Ectodermal cell (in vitro differentiated cells): ENCODE measurements around the gene GAPT.

Experiments
- H3K27ac ChIP-seq: 2 replicates; pipeline ENCODE4 v1.7.0; 2013; ENCODE audit warnings: mild to moderate bottlenecking, low read depth, low read length; ENCODE audit not compliant: insufficient read depth, poor library complexity, severe bottlenecking
- H3K27me3 ChIP-seq: 2 replicates; pipeline ENCODE4 v1.7.0; 2013; ENCODE audit warnings: mild to moderate bottlenecking, low read length; ENCODE audit not compliant: insufficient read depth, control insufficient read depth, poor library complexity, severe bottlenecking
- H3K36me3 ChIP-seq: one replicate; pipeline ENCODE4 v1.7.0; 2013; ENCODE audit warnings: low read length; ENCODE audit not compliant: control insufficient read depth, insufficient read depth
- H3K4me1 ChIP-seq: one replicate; pipeline ENCODE4 v1.7.0; 2013; ENCODE audit warnings: low read length; ENCODE audit not compliant: control insufficient read depth, insufficient read depth
- H3K4me3 ChIP-seq: 2 replicates; pipeline ENCODE4 v1.7.0; 2013; ENCODE audit warnings: low read depth, low read length, control low read depth; ENCODE audit not compliant: insufficient read depth
- H3K9me3 ChIP-seq: 2 replicates; pipeline ENCODE4 v1.7.0; 2013; ENCODE audit warnings: mild to moderate bottlenecking, low read length, moderate library complexity; ENCODE audit not compliant: control insufficient read depth
- WGBS, 2 experiments: methylation state at CpG; one replicate each; pipeline ENCODE4 v1.1.7; 2013; ENCODE audit warnings: missing lambda C conversion rate in 2 of 2; 5-methylcytosine and 5-hydroxymethylcytosine counted together

The GAPT gene

DNA sequence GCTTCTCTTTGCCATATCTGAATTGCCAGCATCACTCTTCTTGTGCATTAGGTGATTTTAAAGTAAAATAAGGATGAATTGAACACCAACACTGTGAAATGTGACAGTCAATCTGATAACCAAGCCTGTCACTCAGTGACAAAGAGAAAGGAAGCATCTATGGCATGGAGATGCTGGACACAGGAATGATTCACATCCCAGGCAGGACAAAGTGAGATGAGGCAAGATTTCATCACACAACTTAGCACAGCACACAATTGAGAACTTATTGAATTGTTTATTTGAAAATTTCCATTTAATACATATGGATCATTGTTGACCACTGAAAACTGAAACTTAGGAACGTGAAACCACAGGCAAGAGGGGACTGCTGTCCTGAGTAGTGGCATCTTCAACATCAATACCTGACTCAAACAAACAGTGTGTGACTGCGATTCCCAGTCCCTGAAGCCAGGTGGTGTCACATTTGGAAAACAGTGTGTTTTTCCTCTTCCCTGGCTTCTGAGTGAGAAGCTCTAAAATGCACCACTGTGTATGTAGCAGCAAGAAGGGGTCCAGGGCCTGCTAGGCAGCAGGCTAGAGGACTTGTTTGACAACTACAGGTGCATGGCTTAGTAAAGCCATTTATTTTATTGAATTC is 10.7 kb downstream of the GAPT start:
- no peak overlapping the region for H3K27ac ChIP-seq
- no peaks in the 10 kb centered on the region for H3K36me3 ChIP-seq
- H3K4me3 ChIP-seq = no peak overlapping the region
- no peaks in the 10 kb centered on the region for H3K27me3 ChIP-seq
- H3K4me1 ChIP-seq = no peaks in the 10 kb centered on the region
- no peaks in the 10 kb centered on the region for H3K9me3 ChIP-seq
- WGBS, 2 experiments = 86 to 91% methylated on average over 2 of the region's 2 CpGs

DNA sequence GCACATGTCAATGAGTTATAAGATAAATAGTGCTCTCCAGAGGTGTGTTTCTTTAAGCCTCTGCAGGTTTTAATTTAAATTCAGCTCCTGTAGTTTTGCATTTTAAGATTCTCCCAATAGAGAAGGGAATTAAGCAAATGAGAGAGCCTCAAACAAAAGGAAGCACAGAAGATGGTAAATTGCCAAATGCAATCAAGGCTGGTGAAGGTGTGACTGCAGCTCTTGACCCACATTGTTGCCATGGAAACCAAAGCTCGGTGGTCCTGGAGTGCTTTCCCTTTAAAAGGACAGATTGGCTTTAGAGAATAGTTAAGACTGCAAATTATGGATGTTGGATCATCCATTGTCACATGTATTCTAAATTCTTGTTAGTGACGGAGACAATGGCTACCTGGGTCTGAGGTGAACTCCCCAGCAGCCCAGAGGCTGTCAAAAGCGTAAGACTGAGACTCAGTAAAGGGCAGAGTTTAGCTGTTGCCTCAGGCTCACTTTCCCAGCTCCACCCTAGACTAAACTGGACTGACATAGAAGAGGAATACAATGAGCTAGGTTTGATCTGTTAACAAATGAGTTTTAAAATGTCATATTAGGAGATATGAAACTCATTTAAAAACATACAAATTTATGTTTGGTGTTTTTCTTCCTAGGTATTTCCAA is 12.3 kb downstream of the GAPT start:
- Histone ChIP-seq H3K4me3 (no peak overlapping the region), H3K9me3 (no peaks in the 10 kb centered on the region), H3K27ac (no peak overlapping the region), H3K27me3 (no peaks in the 10 kb centered on the region), H3K36me3 (no peaks in the 10 kb centered on the region), H3K4me1 (no peaks in the 10 kb centered on the region)
- WGBS, 2 experiments = 71 to 76% methylated on average over 3 of the region's 3 CpGs

DNA sequence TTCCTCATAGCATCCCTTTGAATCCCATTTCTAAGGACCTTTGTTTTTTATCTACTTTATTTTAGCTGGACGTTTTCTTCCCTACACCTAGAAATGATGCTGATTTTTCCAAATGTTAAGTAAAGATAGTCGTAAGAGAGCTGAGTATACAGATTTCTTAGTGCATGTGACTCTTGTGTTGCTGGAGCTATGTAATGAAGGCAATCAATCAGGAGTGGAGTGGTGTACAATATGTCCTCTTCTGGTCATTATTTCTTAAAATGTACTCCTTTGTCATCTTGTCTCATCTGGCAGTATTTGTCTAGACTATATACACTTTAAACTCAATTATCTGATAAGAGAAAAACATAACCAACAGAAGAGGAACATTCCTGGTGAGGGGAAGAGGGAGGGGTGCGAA is 13.5 kb downstream of the GAPT start:
- WGBS, 2 experiments = 90 to 100% methylated on average over 1 to 2 of the region's 3 CpGs
- Histone ChIP-seq H3K27ac (no peak overlapping the region), H3K9me3 (no peaks in the 10 kb centered on the region), H3K4me1 (no peaks in the 10 kb centered on the region), H3K27me3 (no peaks in the 10 kb centered on the region), H3K36me3 (no peaks in the 10 kb centered on the region), H3K4me3 (no peak overlapping the region)

DNA sequence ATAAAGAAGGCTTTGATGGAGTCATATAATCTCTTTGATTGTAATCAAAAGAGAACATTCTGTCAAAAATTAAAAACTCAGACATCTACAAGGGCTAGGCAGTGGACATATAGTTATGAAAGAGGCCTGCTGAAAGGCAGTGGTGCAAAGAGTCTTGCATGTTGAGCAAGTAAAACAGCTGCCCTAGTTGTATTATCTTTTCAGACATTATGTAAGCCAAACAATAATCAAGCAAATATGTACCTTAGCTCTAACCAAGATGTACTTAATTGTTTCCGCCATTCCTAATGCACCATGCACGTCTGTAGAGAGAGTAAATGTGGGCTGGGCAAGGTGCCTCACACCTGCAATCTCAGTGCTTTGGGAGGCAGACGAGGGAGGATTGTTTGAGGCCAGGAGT is 14.3 kb downstream of the GAPT start:
- Histone ChIP-seq H3K27me3 (no peaks in the 10 kb centered on the region), H3K4me3 (no peak overlapping the region), H3K36me3 (no peaks in the 10 kb centered on the region), H3K27ac (no peak overlapping the region), H3K4me1 (no peaks in the 10 kb centered on the region), H3K9me3 (no peaks in the 10 kb centered on the region)
- 83 to 100% methylated on average over 2 of the region's 3 CpGs for WGBS, 2 experiments

DNA sequence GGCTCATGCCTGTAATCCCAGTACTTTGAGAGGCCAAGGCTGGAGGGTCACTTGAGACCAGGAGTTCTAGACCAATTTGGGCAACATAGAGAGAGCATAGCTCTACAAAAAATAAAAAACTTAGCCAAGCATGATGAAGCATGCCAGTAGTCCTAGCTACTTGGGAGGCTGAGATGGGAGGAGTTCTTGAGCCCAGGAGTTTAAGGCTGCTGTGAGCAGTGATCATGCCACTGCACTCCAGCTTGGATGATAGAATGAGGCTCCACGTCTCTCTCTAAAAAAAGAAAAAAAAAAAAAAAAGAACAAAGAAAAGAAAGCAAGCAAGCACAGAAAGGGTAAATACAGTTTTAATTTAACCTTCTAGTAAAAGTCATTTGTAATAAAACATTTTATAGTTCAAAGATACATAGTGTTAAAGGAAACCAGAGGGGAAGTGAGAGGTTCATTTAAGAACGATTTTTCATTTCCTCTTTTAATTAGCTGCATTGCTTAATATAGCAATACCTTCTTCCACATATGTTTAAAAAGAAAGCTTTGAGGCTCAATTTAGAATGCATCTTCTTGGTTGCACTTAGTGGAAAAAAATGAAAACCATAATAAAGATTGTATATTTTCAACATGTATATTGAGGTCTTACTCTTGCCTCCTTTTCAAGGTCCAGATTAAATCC is 14.9 kb downstream of the GAPT start:
- Histone ChIP-seq H3K4me3 (no peak overlapping the region), H3K27me3 (no peaks in the 10 kb centered on the region), H3K4me1 (no peaks in the 10 kb centered on the region), H3K27ac (no peak overlapping the region), H3K36me3 (no peaks in the 10 kb centered on the region), H3K9me3 (no peaks in the 10 kb centered on the region)
- 100% methylated on average over 1 of the region's 2 CpGs; no CpG with 5 or more reads in 1 of the 2 experiments for WGBS, 2 experiments

DNA sequence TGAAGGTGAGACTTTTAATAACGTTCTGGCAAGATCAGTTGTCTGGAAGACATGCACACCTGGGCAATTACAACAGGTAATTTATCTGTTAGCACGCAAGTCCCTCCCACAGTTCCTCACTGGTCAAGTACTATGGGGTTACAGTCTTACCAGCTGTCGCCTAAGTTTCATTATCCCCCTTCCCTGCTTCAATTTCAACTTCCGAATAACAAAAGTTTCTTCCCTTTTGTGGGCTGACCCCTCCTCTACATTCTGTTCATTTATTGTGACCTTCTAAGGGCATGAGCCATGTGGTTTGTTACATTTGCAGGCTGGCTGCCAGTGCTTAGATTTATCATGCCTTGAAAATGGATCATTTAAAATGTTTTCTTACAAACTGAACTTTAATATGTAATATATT is 16.5 kb downstream of the GAPT start:
- no peaks in the 10 kb centered on the region for H3K9me3 ChIP-seq
- no peak overlapping the region for H3K4me3 ChIP-seq
- H3K27me3 ChIP-seq = no peaks in the 10 kb centered on the region
- H3K27ac ChIP-seq = no peak overlapping the region
- no peaks in the 10 kb centered on the region for H3K4me1 ChIP-seq
- WGBS, 2 experiments = 85 to 86% methylated on average over 4 of the region's 4 CpGs
- H3K36me3 ChIP-seq = no peaks in the 10 kb centered on the region

DNA sequence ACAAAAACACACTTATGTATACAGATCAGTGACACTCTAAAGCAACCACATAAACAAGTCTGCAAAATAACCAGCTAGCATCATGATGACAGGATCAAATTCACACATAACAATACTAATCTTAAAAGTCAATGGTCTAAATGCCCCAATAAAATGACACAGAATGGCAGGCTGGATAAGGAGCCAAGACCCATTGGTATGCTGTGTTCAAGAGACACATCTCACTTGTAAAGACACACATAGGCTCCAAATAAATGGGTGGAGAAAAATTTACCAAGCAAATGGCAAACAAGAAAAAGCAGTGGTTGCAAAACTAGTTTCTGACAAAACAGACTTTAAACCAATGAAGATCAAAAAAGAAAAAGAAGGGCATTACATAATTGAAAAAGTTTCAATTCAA is 26.0 kb downstream of the GAPT start:
- Histone ChIP-seq H3K27ac (no peak overlapping the region), H3K9me3 (no peaks in the 10 kb centered on the region), H3K4me1 (no peaks in the 10 kb centered on the region), H3K27me3 (no peaks in the 10 kb centered on the region), H3K4me3 (no peak overlapping the region), H3K36me3 (no peaks in the 10 kb centered on the region)

DNA sequence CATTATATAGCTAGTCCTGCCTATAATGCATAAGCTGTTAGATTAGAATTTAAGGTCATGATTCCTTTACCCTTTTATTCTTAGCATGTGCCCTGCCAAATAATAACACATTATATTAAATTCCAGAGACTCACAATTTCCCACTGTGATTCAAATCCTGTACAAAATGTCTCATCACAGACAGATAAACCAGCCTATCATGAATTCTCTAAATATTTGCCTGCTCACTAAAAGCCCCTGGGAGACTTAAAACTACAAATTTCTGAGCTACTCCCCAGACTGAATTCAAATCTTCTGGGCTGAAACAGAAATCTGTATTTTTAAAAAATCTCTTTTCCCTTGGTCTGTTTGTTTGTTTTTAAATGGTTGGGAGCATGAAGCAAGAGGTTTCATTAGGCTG is 32.7 kb downstream of the GAPT start:
- Histone ChIP-seq H3K36me3 (no peaks in the 10 kb centered on the region), H3K4me3 (no peak overlapping the region), H3K27ac (no peak overlapping the region), H3K4me1 (no peaks in the 10 kb centered on the region), H3K27me3 (no peaks in the 10 kb centered on the region), H3K9me3 (no peaks in the 10 kb centered on the region)

DNA sequence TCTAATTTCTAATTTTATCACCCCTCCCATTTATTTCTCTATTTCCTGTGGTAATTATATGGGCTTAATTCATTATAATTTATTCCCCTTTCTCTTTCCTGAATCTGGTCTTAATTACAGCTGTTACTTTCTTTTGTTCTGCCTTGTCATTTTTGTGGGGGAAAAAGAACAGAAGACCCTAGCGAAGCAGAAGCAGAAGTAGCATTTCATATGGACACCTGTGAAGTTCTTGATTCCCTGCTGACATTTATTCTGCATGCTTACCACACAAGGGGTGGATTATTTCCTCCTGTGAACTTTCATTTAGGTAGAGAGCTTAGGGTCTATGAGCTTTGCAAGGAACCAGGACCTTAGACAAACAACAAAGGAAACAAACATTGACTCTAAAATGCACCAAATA is 33.3 kb downstream of the GAPT start:
- H3K27ac ChIP-seq = no peak overlapping the region
- no peaks in the 10 kb centered on the region for H3K27me3 ChIP-seq
- no peaks in the 10 kb centered on the region for H3K36me3 ChIP-seq
- no peak overlapping the region for H3K4me3 ChIP-seq
- WGBS, 2 experiments = 79 to 89% methylated on average over 1 of the region's 1 CpG
- H3K4me1 ChIP-seq = no peaks in the 10 kb centered on the region
- H3K9me3 ChIP-seq = no peaks in the 10 kb centered on the region

DNA sequence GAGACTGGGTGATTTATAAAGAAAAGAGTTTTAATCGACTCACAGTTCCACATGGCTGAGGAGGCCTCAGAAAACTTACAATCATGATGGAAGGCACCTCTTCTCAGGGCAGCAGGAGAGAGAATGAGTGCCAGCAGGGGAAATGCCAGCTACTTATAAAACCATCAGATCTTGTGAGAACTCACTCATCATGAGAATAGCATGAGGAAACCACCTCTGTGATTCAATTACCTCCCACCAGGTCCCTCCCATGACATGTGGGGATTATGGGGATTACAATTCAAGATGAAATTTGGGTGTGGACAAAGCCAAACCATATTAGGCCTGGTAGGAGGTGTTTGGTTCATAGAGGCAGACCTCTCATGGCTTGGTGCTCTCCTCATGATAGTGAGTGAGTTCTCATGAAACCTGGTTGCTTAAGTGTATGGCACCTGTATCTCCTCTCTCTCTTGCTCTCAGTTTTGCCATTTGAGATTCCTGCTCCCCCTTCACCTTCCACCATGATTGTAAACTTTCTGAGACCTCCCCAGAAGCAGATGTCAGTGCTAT is 39.8 kb downstream of the GAPT start:
- Histone ChIP-seq H3K9me3 (no peaks in the 10 kb centered on the region), H3K4me1 (no peaks in the 10 kb centered on the region), H3K4me3 (no peak overlapping the region), H3K36me3 (no peaks in the 10 kb centered on the region), H3K27ac (no peak overlapping the region), H3K27me3 (no peaks in the 10 kb centered on the region)
- 75 to 92% methylated on average over 1 of the region's 1 CpG for WGBS, 2 experiments
